Skeletal muscle cell (primary cell): ENCODE data around the gene ARHGEF37.
"Not testable (repeated sequence)": the region's sequence is repeated elsewhere in the genome, so short reads cannot be mapped to it uniquely, and the experiment has no call there.

Experiments used
- DNase-seq: peaks from one replicate; pipeline ENCODE4 v3.0.0-alpha.2; 2010; ENCODE audit warnings: low read depth
- H3K4me3 ChIP-seq: 2 replicates; pipeline ENCODE4 v1.5.1; 2011; ENCODE audit warnings: low read depth, mild to moderate bottlenecking, control low read depth, low read length, moderate library complexity

The ARHGEF37 gene

GRCh38 chr5:149561848-149562247 lies 19.4 kb upstream of the ARHGEF37 start:
- no peak overlapping the region for H3K4me3 ChIP-seq
- peak; percentile 88 for DNase-seq

GRCh38 chr5:149563466-149563865 lies 17.8 kb upstream of the ARHGEF37 start:
- no peak overlapping the region for H3K4me3 ChIP-seq
- peak; percentile 39 for DNase-seq

GRCh38 chr5:149564542-149565140 lies 16.7 kb upstream of the ARHGEF37 start:
- H3K4me3 ChIP-seq = not testable (repeated sequence)
- peak; percentile 56 for DNase-seq

GRCh38 chr5:149567226-149567625 lies 14.1 kb upstream of the ARHGEF37 start:
- H3K4me3 ChIP-seq = no peak overlapping the region
- DNase-seq = no peak

GRCh38 chr5:149572170-149572569 lies 9.1 kb upstream of the ARHGEF37 start:
- H3K4me3 ChIP-seq = no peak overlapping the region

DNA sequence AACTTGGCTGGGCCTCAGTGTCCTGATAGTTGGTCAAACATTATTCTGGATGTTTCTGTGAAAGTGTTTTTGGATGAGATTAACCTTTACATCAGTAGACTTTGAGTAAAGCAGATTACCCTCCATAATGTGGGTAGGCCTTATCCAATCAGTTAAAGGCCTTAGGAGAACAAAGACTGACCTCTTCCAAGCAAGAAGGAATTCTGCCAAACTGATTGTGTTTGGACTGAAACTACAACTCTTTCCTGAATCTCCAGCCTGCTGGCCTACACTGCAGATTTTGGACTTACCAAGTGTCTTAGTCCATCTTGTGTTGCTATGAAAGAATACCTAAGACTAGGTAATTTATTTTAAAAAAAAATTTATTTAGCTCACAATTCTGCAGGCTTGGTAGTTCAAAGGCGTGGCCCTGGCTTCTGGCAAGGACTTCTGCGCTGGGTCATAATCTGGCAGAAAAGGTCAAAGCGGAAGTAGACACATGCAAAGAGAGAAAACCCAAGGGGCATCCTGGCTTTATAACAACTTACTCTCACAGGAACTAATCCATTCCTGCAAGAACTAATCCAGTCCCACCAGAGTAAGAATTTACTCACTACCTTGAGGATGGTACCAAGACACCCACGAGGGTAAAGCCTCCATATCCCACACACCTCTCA lies 8.6 kb upstream of the ARHGEF37 start:
- DNase-seq = no peak
- H3K4me3 ChIP-seq = no peak overlapping the region

More at GRCh38 chr5:149572170-149572569, 9.1 kb upstream of the ARHGEF37 start:
- DNase-seq = no peak

DNA sequence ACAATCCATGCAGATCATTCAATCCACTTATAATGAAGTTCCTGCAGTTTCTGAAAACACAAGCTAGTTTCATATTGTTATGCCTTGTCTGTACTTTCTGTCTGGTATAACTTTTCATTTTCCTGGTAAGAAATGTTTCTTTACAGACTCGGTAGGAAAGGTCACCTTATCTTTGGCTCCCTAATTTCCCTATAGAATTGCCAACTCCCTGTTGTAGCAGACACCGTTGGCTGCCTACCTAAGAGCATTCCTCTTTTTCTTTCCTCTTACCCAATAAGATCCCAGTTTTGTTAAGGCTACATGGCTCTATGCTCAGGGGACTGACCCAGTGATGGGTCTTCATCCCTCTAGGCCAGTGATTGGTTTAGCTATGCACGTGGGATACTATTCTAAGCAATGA lies 6.2 kb upstream of the ARHGEF37 start:
- H3K4me3 ChIP-seq = no peak overlapping the region
- DNase-seq = no peak

DNA sequence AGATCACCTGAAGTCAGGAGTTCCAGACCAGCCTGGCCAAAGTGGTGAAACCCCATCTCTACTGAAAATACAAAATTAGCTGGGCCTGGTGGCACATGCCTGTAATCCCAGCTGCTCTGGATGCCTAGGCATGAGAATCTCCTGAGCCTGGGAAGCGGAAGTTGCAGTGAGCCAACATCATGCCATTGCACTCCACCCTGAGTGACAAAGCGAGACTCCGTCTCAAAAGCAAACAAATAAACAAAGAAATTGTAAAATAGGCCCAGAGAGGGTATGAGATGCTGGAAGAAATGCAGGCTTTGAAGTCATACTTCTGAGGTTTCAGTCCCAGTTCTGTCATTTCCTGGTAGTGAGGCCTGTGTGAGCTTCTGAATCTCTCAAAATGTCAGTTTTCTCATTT lies 5.3 kb upstream of the ARHGEF37 start:
- no peak overlapping the region for H3K4me3 ChIP-seq
- no peak for DNase-seq

DNA sequence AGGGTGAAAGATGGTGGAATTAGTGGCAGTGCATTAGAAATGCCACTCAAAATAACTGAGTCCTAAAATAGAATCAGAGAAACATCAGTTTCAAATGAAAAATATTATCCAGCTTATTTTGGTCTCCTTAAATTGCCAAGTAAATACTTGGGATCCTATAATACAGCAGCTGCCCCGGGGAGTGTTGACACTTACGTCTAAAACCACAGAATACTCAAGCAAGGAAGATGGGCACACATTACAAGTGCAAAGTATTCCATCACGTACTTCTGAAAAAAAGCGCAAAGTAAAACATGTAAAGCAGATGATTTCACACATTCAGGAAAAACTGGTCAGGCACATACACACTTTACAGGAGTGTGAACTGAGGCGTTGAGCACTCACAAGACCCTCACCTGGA lies 2.4 kb upstream of the ARHGEF37 start:
- DNase-seq = no peak
- no peak overlapping the region for H3K4me3 ChIP-seq

GRCh38 chr5:149580808-149581191 lies 498 bp upstream of the ARHGEF37 start:
- DNase-seq = no peak
- peak overlapping the region; percentile 46 for H3K4me3 ChIP-seq

GRCh38 chr5:149581931-149582768 lies 852 bp downstream of the ARHGEF37 start:
- no peak overlapping the region for H3K4me3 ChIP-seq
- DNase-seq = no peak

DNA sequence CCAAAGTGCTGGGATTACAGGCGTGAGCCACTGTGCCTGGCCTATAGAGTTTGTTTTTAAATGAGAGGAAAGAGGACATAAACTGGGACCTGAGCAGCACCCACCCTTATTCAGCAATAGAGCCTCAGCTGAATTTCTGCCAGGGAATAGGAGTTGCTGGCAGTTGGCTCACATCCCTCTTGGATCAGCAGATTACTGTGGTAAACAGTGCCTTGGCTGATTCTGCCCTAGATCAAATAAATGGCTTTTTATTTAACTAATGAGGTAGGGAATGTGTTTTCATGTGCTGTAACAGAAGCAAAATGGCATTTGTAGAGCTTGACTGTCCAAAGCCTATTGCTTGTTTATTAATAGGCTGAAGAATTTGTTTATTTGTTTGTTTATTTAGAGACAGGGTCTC lies 2.1 kb downstream of the ARHGEF37 start:
- no peak overlapping the region for H3K4me3 ChIP-seq
- no peak for DNase-seq

DNA sequence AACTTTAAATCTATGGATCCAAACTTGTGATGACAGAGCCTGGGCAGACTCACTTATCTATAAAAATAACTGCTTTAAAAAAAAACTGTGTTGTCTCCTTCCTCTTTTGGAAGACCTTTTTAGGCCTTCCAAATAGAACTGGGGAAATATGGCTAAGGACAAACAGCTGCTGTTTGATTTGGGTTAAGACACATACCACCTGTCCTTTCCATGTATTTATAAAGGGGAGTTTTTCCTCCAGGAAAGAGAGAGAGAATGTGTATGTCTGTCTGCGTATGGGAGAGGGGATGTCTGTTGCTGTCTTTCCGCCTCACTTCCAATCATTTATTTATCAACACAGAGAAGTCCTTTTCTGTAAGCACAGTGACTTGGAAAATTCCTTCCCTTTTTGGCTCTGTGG lies 2.8 kb downstream of the ARHGEF37 start:
- H3K4me3 ChIP-seq = no peak overlapping the region
- no peak for DNase-seq

DNA sequence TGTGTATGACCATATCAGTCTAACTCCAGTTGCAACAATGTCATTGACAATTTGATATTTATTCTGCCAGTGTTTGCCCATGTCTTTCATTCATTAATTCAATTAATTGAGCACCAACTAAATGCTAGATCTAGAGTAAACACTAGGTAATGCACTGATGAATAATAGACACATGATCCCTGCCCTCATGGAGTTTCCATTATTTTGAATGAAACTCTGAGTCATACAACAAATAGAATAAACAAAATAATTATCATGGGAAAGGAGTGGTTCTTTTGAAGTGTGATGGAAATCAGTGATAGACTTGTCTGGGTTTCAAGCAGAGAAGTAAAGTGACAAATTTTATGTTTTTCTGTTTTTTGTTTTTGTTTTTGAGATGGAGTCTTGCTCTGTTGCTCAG lies 4.6 kb downstream of the ARHGEF37 start:
- no peak overlapping the region for H3K4me3 ChIP-seq
- no peak for DNase-seq

- DNase-seq = no peak
- no peak overlapping the region for H3K4me3 ChIP-seq
Observed at GRCh38 chr5:149586708-149587318, 5.5 kb downstream of the ARHGEF37 start.

GRCh38 chr5:149588936-149589335 lies 7.6 kb downstream of the ARHGEF37 start:
- no peak for DNase-seq
- no peak overlapping the region for H3K4me3 ChIP-seq

- DNase-seq = no peak
- no peak overlapping the region for H3K4me3 ChIP-seq
Observed at GRCh38 chr5:149593370-149593769, 12.1 kb downstream of the ARHGEF37 start.

GRCh38 chr5:149594206-149594895 lies 13.1 kb downstream of the ARHGEF37 start:
- H3K4me3 ChIP-seq = no peak overlapping the region
- DNase-seq = no peak

DNA sequence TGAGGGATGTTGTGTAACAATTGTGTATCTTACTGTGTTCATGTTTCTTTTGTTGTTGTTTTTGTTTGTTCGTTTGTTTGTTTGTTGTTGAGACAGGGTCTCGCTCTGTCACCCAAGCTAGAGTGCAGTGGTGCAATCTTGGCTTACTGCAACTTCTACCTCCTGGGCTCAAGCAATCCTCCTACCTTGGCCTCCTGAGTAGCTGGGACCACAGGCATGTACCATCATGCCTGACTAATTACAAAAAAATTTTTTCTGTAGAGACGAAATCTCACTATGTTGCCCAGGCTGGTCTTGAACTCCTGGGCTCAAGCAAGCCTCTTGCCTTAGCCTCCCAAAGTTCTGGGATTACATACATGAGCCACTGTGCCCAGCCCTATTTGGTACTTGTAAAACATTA lies 13.8 kb downstream of the ARHGEF37 start:
- not testable (repeated sequence) for H3K4me3 ChIP-seq, DNase-seq

DNA sequence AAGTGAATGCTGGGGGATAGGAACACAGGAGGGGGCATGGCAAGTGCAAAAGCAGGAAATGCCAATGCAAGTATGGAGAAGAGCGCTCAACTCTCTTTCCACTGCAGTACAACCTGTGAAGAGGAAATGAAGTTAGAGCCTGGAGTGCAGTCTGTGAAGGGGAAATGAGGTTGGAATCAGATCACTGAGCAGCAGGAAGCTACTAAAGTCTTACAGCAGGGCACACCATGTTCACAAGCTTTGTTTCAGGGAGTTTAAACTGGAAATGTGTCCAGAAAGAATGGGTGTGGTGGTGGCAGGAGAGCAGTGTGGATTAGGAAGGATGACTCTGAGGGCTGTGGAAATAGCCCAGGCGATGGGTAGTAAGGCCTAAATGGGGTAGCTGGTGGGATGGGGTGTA lies 15.4 kb downstream of the ARHGEF37 start:
- no peak overlapping the region for H3K4me3 ChIP-seq
- no peak for DNase-seq
